ENCODE results near the gene ENKD1. TPM values are rescaled to one million over a fixed set of nuclear protein-coding genes. Genes with fewer than 3 reads are reported as not detected.

Gene ENKD1
- total RNA-seq, 4 donors from 2014 or later = 12.5 to 20.9 (median 15.3) TPM

GRCh38 chr16:67653128-67653788 lies 13.3 kb downstream of the ENKD1 start:
- peak in 1 of 5 experiments; percentile 13 for TF ChIP-seq CTCF (IDR thresholded peaks at IDR 0.05)
- TF ChIP-seq EP300 (IDR thresholded peaks at IDR 0.05; ENCODE audit: low read depth) = no peak
- DNase-seq = no peak
- H3K4me3 ChIP-seq = peak overlapping the region in 3 of 4 donors; percentile 14 to 43 (median 22)
- 22% methylated on average over 33 of the region's 68 CpGs; no CpG with 5 or more reads in 1 of the 2 donors for WGBS, 2 donors (ENCODE audit: low coverage in 1 of 2)
- H3K27me3 ChIP-seq = peaks cover 75% of the 10 kb centered on the region
- no peaks in the 10 kb centered on the region for H3K9me3 ChIP-seq
- intact Hi-C loops (cut with DNase I; ENCODE audit: low total_unique reads) = no loop called here
- no peak overlapping the region for H3K27ac ChIP-seq
- no peaks in the 10 kb centered on the region for H3K36me3 ChIP-seq
- in situ Hi-C loops (cut with MboI; ENCODE audit: low pct_ligation_motif_present in 1 of 4, low pct_unique_long_range_greater_than_20kb in 1 of 4, low sequenced_read_pairs in 3 of 4) = loop anchor here in 2 of 4 donors (25.0 kb wide), 1 partner anchor 91 kb away; the partner anchor contains the start of gene CTCF (in 2 of the 2)
- peaks cover 6 to 15% (median 10%) of the 10 kb centered on the region in 4 donors for H3K4me1 ChIP-seq

- TF ChIP-seq POLR2A (IDR thresholded peaks at IDR 0.05) = no peak
- TF ChIP-seq CTCF (IDR thresholded peaks at IDR 0.05) = no peak
- TF ChIP-seq POLR2AphosphoS5 (IDR thresholded peaks at IDR 0.05) = no peak
- TF ChIP-seq EP300 (IDR thresholded peaks at IDR 0.05; ENCODE audit: low read depth) = no peak
- H3K27me3 ChIP-seq = peaks cover 81% of the 10 kb centered on the region
- in situ Hi-C loops (cut with MboI; ENCODE audit: low pct_ligation_motif_present in 1 of 4, low pct_unique_long_range_greater_than_20kb in 1 of 4, low sequenced_read_pairs in 3 of 4) = loop anchor here in 2 of 4 donors (25.0 kb wide), 1 partner anchor 90 kb away; the partner anchor contains the start of gene CTCF (in 2 of the 2)
Measured at GRCh38 chr16:67652578-67653127, 13.9 kb downstream of the ENKD1 start.

GRCh38 chr16:67651847-67652246 lies 14.7 kb downstream of the ENKD1 start:
- TF ChIP-seq EP300 (IDR thresholded peaks at IDR 0.05; ENCODE audit: low read depth) (no peak), POLR2A (IDR thresholded peaks at IDR 0.05) (no peak), CTCF (IDR thresholded peaks at IDR 0.05) (no peak), POLR2AphosphoS5 (IDR thresholded peaks at IDR 0.05) (no peak)
- in situ Hi-C loops (cut with MboI; ENCODE audit: low pct_ligation_motif_present in 1 of 4, low pct_unique_long_range_greater_than_20kb in 1 of 4, low sequenced_read_pairs in 3 of 4) (loop anchor here in 2 of 4 donors (25.0 kb wide), 1 partner anchor 90 kb away; the partner anchor contains the start of gene CTCF (in 2 of the 2)), intact Hi-C loops (cut with DNase I; ENCODE audit: low total_unique reads) (no loop called here)
- DNase-seq = no peak
- Histone ChIP-seq H3K4me3 (no peak overlapping the region), H3K27ac (no peak overlapping the region), H3K36me3 (no peaks in the 10 kb centered on the region), H3K4me1 (peaks cover 6 to 18% (median 10%) of the 10 kb centered on the region in 4 donors), H3K27me3 (peaks cover 89% of the 10 kb centered on the region), H3K9me3 (no peaks in the 10 kb centered on the region)
- WGBS, 2 donors (ENCODE audit: low coverage in 1 of 2) = 69% methylated on average over 4 of the region's 4 CpGs; no CpG with 5 or more reads in 1 of the 2 donors

More at GRCh38 chr16:67652578-67653127, 13.9 kb downstream of the ENKD1 start:
- Histone ChIP-seq H3K4me3 (peak overlapping the region in 3 of 4 donors; percentile 14 to 43 (median 22)), H3K9me3 (no peaks in the 10 kb centered on the region), H3K27ac (no peak overlapping the region), H3K4me1 (peaks cover 6 to 18% (median 10%) of the 10 kb centered on the region in 4 donors), H3K36me3 (no peaks in the 10 kb centered on the region)
- 10% methylated on average over 14 of the region's 59 CpGs; no CpG with 5 or more reads in 1 of the 2 donors for WGBS, 2 donors (ENCODE audit: low coverage in 1 of 2)
- intact Hi-C loops (cut with DNase I; ENCODE audit: low total_unique reads) = no loop called here
- no peak for DNase-seq

GRCh38 chr16:67651039-67651438 lies 15.5 kb downstream of the ENKD1 start:
- no peak for DNase-seq
- in situ Hi-C loops (cut with MboI; ENCODE audit: low pct_ligation_motif_present in 1 of 4, low pct_unique_long_range_greater_than_20kb in 1 of 4, low sequenced_read_pairs in 3 of 4) = loop anchor here in 2 of 4 donors (25.0 kb wide), 1 partner anchor 89 kb away; the partner anchor contains the start of gene CTCF (in 2 of the 2)
- Histone ChIP-seq H3K9me3 (no peaks in the 10 kb centered on the region), H3K4me1 (peaks cover 6 to 18% (median 10%) of the 10 kb centered on the region in 4 donors), H3K4me3 (no peak overlapping the region), H3K27me3 (peaks cover 97% of the 10 kb centered on the region), H3K27ac (no peak overlapping the region), H3K36me3 (no peaks in the 10 kb centered on the region)
- TF ChIP-seq POLR2A (IDR thresholded peaks at IDR 0.05) = no peak
- no peak for TF ChIP-seq POLR2AphosphoS5 (IDR thresholded peaks at IDR 0.05)
- TF ChIP-seq CTCF (IDR thresholded peaks at IDR 0.05) = no peak
- TF ChIP-seq EP300 (IDR thresholded peaks at IDR 0.05; ENCODE audit: low read depth) = no peak
- intact Hi-C loops (cut with DNase I; ENCODE audit: low total_unique reads) = no loop called here
- 93% methylated on average over 7 of the region's 7 CpGs; no CpG with 5 or more reads in 1 of the 2 donors for WGBS, 2 donors (ENCODE audit: low coverage in 1 of 2)

All from transverse colon (tissue), 4 donors.